ENCODE measurements around the gene DHRS2.
A peak's percentile ranks its signal among the peaks of the same experiment; 100 is the strongest.
"Not testable (repeated sequence)": the region's sequence is repeated elsewhere in the genome, so short reads cannot be mapped to it uniquely, and the experiment has no call there.

Gene DHRS2, protein sequence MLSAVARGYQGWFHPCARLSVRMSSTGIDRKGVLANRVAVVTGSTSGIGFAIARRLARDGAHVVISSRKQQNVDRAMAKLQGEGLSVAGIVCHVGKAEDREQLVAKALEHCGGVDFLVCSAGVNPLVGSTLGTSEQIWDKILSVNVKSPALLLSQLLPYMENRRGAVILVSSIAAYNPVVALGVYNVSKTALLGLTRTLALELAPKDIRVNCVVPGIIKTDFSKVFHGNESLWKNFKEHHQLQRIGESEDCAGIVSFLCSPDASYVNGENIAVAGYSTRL

DNA sequence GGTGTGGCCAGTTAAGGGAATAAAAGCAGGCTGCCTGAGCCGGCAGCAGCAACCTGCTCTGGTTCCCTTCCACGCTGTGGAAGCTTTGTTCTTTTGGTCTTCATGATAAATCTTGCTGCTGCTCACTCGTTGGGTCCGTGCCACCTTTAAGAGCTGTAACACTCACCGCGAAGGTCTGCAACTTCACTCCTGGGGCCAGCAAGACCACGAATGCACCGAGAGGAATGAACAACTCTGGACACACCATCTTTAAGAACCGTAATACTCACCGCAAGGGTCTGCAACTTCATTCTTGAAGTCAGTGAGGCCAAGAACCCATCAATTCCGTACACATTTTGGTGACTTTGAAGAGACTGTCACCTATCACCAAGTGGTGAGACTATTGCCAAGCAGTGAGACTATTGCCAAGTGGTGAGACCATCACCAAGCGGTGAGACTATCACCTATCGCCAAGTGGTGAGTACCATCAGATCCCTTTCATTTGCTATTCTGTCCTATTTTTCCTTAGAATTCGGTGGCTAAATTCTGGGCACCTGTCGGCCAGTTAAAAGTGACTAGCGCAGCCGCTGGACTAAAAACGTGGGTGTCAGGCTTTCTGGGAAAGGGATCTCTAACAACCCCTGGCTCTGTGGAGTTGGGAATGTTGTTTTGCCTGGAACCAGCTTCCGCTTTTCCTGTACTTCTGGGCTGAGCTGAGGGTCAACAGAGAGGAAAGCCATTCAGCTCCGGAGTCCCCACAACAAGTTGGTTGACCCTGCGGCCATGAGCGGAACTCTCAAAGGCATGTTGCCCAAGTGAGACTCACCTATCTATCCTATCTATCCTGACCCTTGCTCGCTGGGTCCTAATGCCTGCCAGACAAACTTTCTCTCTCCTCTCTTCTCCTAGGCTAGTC lies at the start of gene DHRS2:
DHRS2 (plus strand) TSS at position 48 of the 895 bp plus-strand sequence. CDS start 2,501 bp downstream, outside the sequence.
- no peak for DNase-seq

DNA sequence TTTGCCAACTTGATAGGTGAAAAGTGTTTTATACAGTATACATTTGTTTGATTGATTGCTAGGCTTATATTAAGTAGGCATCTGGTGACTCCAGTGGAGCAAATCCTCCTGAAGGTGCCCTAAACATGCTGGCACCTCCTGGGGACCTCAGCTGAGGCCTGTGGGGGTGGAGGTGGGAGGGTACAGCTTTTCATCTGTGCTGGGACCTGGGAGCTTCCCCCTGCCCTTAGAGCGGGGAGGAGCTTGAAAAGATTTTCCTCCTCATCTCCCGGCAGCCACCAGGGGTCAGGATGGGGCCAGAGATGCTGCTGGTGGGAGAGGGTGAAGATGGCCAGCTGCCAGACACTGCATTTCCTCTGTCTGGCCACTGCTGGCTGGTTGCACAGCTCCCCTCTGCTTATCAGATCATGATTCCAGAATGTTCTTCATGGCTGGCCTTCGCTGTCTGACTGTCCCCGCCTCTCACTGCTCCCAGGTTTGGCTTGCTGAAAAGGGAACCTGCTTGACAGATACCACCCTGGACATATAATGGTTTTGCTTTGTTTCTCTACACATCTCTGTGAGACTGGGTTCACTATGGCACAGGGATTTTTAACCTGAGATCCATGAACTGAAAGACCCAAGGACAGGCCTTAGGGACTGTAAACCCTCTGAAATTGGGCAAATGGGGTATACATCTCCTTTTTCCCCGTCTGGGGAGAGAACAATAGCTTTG lies 47.1 kb upstream of the DHRS2 start:
- peak; percentile 69 for DNase-seq

DNA sequence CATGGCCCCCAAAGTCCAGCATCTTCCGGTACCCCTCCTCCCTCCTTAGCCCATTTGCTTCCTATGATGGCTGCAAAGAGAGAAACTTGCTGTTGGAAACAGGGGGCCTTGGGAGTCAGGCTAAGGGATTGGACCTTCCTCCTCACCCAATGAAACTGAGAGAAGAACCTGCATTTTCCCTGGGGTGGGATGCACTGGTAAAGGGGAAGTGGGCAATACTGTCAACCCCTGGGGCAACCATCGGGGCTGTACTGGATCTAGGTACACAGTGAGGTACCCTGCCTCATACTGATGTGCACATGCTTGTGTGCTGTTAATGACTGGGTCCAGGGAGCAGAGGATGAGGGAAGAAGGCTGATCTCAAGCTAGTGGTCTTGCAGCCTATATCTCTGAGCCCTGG lies 46.6 kb upstream of the DHRS2 start:
- no peak for DNase-seq

DNA sequence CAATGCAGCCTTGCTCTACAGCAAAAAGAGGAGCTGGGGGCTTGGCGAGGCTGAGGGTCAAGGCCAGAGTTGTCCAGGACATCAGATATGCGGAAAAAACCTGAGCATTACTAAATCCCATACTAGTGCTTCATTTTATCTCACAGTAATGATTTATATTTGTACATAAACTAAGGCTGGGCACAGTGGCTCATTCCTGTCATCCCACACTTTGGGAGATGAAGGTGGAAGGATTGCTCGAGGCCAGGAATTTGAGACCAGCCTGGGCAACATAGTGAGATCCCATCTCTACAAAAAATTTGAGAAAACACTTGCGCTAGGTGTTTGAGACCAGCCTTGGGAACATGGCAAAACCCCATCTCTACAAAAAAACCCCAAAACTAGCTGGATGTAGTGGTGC lies 46.0 kb upstream of the DHRS2 start:
- no peak for DNase-seq

DNA sequence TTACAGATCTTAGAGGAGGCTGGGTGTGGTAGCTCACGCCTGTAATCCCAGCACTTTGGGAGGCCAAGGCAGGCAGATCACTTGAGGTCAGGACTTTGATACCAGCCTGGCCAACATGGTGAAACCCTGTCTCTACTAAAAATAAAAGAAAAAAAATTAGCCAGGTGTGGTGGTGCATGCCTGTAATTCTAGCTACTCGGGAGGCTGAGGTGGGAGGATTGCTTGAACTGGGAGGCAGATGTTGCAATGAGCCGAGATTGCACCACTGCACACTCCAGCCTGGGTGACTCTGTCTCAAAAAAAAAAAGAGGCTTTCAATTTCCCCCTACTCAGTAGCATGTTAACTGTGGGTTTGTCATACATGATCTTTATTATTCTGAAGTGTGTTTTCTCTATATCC lies 42.0 kb upstream of the DHRS2 start:
- not testable (repeated sequence) for DNase-seq

DNA sequence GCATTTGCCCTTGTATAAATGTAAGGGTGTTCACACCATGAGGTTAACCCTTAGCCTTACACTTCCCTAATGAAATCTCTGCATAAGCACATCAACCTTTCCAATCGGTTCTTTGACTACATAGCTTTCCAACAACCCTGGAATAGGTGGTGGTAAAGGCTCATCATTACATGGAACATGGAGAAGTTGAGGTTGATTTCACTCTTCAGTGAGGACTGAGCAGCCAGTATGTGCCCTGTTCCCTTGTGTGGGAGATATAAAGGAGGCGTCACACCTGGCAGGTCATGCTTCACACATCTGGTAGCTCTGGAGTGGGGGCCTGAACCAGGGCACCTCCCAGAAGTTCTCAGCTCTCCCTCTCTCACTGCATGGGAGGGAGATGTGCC lies 35.8 kb upstream of the DHRS2 start:
- no peak for DNase-seq

DNA sequence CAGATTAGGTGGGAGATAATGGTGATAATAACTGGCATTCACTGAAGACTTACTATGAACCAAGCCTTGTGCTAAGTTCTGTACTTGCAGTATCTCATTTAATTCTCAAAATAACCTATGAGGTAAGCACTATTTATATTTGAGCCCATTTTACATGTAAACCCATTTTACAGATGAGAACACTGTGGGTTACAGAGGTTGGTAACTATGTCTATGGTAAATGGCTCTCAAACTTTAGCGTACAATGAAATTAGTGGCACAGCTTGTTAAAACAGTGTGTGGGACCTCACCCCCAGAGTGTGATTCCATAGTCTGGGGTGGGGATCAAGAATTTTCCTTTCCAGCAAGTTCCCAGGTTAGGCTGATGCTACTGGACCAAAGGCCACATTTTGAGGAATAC lies 35.4 kb upstream of the DHRS2 start:
- DNase-seq = no peak

DNA sequence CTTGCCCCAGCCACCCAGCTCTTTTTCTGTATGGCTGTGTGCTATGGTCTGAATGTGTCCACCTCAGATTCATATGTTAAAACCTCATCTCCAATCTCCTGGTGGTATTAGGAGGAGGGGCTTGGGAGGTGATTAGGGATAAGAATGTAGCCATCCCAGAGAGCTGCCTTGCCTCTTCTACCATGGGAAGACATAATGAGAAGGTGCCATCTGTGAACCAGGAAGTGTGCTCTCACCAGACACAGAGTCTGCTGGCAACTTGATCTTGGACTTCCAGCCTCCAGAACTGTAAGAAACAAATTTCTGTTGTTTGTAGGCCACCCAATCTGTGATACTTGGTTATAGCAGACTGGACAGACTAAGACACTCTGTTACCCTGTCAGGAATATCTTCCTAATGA lies 34.7 kb upstream of the DHRS2 start:
- DNase-seq = peak; percentile 7

DNA sequence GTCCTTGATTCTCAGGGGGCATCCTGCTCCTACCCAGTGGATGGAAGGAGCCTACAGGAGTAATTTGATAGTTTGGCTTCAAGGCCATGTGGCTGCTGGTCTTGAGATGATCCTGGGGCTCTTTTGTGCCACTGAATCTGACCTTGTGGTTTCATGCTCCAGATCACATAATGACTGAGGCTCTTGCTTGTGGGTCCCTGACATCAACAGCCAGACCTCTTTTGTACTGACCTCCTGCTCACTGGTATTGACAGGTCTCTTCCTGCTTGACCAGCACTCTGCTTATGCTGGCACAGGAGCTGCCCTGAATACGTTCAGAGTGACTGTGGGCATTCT lies 34.4 kb upstream of the DHRS2 start:
- no peak for DNase-seq

DNA sequence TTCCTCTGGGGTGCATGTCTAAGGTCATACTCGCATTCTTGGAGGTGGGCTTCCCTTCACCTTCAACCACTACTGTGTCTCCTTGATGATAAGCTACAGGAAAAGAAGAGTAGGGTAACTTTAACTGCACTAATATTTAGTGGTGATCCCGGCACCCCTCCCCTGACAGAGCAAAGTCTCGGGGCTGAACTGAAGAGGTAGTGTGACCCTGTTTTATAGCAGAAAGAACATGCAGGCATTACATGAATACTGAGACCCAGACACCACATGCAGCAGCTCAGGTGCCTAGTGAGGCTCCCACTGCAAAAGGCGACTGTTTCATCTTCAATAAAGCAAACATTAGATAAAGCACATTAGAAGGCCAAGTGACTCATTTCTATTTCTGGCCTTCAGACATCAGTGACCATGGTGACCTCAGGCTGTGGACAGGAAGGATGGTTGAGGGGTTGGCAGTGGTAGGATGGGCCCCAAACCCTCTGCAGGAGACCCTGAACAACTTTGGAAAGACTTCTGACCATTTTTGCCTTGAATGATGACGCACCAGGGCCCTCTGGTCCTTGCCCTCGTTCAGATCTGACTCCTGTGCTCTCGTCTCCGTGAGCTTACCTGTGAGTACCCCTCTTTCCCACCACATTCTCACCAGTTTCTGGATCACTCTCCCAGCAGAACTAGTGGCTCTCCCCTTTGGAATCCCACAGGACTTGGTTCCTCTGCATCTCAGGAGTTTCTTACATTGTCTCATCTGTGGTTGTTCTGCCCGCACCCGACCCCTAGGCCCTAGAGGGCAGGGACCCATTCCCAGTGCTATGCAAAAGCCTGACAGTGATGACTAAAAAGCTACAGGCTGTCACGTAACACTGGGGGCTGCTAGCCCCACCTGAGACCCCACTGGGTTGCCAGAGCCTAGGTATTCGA lies 33.7 kb upstream of the DHRS2 start:
- DNase-seq = no peak

DNA sequence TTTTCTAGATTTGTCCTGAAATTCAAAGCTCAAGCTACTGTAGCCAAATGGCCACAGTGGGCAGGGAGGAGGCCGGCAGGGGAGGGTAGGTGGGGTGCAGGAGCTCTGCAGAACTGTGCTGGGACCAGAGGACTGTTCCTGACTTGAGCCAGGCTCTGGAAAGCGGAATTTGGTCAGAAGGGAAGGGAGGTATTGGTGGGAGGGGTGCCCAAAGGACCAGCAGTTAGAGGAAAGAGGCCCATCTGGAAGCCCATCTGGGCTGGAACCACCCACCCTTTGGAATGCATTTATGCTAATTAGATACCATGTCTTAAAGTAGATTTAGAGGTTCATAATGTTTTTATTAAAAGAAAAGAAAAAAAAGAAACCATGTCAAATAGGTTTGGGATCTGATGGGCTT lies 33.1 kb upstream of the DHRS2 start:
- peak; percentile 4 for DNase-seq

DNA sequence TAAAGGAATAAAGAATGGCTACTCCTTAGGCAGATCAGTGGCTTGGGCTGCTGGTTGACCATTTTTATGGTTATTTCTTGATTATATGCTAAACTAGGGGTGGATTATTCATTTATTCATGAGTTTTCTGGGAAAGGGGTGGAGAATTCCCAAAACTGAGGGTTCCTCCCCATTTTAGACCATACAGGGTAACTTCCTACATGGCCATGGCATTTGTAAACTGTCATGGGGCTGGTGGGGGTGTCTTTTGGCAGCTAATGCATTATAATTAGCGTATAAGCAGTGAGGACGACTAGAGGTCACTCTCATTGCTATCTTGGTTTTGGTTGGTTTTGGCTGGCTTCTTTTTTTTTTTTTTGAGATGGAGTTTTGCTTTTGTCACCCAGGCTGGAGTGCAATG lies 32.0 kb upstream of the DHRS2 start:
- no peak for DNase-seq

DNA sequence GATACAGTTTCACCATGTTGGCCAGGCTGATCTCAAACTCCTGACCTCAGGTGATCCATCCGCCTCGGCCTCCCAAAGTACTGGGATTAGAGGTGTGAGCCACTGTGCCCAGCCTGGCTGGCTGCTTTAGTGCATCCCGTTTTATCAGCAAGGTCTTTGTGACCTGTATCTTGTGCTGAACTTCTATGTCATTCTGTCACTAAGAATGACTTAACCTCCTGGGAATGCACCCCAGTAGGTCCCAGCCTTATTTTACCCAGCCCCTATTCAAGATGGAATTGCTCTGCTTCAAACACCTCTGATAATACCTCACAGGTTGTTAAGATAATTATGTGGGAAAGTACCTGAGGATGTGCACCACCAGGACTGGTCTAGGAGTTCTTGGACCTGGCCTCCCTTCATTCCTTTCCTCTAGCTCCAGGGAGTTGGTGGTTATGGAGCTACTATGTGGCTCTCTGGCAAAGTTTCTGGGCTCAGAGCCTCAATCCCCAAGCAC lies 31.4 kb upstream of the DHRS2 start:
- DNase-seq = no peak

DNA sequence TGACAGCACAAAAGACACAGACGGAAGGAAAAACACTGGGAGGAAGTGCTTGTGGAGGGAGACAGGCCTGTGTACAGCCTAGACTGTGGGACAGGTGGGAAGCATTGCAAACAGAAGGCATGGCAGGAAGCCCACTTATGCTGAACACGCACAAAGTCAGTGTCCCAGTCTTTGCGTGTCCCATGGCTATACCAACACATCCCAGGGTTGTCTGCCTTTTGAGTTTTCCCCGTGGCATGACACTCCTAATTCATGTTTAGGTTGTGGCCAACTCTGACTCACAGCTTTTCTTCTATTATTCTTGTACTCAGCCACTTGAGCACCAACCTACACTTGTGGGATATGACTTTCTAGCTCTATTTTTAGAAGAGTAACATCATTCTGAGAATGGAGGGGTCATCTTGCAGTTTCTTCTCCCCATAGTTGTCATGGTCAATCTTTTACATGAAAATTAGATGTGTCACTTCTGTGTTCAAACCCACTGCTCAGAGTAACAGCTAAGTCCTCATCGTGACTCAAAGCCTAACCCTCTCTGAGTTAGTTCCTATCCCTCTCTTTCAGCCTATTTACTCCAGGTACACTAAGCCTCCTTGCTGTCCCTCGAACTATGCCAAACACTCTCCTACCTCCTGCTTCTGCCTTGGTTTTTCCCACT lies 30.1 kb upstream of the DHRS2 start:
- DNase-seq = no peak

DNA sequence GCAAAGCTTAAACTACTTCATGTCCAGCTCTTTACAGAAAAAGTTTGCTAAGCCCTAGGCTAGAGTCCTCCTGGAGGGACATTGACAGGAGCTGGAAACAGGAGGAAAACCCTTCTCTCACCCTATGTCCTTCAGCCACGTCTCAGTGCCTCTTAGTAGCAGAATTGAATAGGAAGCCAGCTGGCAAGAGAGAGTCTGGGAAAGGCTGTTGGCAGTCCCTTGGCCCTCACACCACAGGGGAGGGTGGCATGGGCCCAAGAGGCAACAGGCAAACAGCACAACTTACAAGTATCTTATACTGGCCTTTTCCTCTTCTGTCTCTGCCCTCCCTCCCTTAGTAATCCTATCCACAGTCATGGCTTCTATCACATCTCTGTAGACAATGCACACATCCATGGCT lies 27.7 kb upstream of the DHRS2 start:
- peak; percentile 47 for DNase-seq

DNA sequence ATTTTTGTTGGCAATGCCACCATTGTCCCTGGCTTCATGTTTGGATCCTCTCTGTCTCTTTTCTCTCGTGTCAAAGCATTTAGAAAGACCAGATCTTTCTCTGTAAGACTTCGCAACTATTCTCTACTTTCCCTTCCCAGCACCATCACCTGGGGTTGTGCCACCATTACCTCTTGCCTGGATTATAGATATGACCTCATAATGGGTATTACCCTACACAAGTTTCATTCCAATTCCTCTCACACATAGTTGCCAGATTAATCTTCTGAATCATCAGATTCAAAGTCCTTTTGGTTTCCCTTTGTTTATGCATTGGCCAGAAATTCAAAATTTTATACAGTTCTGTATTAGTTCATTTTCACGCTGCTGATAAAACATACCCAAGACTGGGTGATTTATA lies 27.2 kb upstream of the DHRS2 start:
- DNase-seq = no peak

DNA sequence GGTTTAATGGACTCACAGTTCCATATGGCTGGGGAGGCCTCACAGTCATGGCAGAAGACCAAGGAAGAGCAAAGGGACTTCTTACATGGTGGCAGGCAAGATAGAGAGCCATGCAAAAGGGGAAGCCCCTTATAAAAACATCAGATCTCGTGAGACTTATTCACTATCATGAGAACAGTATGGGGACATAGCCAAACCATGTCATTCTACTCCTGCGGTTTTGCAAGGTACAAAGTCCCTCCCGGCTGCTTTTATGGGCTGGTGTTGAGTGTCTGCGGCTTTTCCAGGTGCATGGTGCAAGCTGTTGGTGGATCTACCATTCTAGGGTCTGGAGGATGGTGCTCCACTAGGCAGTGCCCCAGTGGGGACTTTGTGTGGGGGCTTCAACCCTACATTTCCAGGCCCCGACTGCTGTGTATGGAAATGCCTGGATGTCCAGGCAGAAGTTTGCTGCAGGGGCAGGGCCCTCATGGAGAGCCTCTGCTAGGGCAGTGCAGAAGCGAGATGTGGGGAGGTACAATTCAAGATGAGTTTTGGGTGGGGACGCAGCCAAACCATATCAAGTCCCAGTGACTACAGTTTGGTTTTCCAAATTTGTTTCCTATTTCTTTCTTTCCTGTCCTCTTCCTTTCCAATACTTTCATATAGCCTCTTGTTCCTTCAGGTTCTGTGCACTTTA lies 26.6 kb upstream of the DHRS2 start:
- DNase-seq = not testable (repeated sequence)

DNA sequence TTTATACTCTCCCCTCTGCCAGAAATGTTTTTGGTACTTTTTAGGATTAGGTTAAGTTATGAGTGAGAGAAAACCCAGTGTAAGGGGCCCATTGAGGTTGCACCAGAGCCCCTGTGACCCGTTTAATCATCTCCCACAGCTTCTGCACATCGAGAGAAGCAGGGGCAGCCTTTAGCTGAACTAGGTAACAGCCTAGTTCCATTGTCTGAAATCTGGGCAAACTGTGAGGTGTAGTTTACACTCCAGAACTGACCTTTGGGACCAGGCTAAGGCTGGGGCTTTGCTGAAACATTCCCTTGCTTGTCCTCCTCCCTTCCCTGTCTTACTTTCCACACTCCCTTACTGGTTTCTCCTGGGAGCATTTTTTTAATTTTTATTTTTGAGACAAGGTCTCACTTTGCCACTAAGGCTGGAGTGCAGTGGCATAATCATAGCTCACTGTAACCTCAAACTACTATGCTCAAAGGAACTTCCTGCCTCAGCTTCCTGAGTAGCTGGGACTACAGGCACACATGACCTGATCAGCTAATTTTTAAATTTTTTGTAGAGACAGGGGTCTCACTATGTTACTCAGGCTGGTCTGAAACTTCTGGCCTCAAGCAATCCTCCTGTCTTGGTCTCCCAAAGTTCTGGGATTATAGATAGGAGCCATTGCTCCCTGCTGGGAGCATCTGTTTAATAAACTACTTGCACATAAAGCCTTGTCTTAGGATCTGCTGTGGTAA lies 25.9 kb upstream of the DHRS2 start:
- no peak for DNase-seq

DNA sequence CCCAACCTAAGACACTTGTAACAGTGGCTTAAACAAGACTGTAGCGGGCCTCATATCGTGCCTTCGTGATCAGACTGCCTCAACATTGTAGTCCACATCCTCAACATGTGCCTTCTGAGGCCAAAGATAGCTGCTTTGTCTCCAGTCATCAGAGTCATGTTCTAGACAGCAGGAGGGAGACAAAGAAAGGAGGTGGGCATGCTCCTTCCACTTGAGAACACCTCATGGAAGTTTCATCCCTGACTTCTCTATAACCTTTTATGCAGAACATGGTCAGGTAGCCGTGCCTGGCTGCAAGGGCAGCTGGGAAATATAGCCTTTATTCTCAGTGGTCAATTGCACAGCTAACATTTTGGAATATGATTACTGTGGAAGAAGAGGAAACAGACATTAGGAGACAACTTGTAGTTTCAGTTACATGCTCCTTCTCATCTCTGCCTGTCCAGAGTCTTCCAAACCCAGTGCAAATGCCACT lies 25.3 kb upstream of the DHRS2 start:
- DNase-seq = no peak

DNA sequence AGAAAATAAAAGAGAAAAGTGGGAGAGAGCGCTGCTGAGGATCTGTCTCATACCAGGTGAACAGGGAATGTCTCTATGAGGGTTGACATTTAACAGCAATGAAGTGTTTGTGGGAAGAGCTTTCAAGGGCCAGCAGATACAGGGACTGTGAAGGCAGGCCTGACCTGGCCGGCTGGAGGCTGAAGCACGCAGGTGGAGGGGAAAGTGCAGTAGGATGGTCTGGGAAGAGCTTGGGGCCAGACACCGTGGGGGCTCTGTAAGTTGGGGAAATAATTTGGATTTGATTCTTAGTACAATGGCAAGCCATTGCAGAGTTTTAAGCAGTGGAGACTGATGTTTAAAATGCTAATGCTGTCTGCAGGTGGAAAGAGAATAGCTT lies 23.8 kb upstream of the DHRS2 start:
- no peak for DNase-seq

DNA sequence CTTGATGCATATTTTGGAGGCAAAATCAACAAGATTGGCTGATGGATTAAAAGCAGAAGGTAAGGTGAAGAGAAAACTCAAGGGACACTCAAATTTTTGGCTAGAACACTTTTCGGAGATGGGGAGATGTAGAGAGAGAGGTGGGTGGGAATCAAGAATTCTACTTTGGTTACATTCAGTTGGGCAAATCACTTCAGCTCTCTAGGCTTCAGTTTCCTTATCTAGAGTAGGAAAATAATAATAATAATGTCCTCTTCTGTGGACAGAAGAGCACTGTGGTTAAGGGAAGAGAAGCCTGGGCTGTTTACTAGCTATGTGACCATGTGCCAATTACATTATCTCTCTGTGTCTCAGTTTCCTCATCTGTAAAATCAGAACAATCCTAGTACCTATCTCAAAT lies 23.4 kb upstream of the DHRS2 start:
- DNase-seq = no peak

Data from DMS 273 treated with DMSO at 0.1 percent for 48 hours (cell line).